NOMO-1 treated with dmso at 0.1 percent for 144 hours (cell line): ENCODE results near the gene LYVE1.
A peak's percentile ranks its signal among the peaks of the same experiment; 100 is the strongest.
"Not testable (repeated sequence)": the region's sequence is repeated elsewhere in the genome, so short reads cannot be mapped to it uniquely, and the experiment has no call there.

Experiments used
- DNase-seq: peaks from one replicate; lab custom pipeline; 2025; ENCODE audit not compliant: unreplicated experiment; lab: John Stamatoyannopoulos, UW

The LYVE1 gene

DNA sequence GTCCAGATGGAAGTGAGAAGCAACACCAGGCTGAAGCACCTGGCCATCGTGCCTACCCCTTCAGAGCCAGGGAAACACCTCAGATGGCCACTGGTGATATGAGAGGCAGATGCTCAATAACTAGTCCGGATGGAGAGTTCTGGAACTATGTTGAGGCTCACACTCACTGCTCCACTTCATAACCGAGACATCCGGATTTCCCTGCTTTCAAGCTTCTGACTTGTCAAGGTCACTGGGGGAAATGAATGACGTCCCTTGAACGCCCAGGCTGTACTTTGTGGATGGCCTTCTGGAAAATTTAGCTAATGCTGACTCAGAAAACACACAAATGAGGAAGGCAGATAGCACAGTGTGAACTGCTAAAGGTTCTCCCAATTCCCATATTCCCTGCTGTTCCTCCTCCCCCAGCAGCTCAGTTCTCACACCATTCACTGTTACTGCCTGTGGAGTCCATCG, at the start of gene LYVE1:
Gene LYVE1, minus strand, starts transcription at position 180 of the 456 bp plus-strand sequence. Its CDS starts 133 bp downstream, at position 47.
- DNase-seq: no peak

DNA sequence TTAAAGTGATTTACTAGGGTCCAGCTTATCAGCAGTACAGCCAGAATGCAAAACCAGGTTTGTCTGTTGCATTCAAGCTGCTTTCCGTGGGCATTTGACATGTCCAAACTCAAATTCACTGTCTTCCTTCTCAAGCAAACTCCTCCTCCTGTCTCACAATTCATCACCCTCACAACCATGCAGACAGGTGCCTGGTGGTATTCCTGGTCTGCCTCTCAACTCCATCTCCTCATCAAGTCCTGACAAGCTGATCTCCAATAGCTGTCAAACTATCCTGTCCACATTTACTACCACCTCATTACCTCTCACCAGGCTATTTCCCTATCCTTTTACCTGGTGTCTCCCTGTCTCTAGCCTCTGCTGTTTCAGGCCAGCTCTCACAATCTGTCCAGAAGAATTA, 49.1 kb upstream of the LYVE1 start:
- no peak for DNase-seq

- peak; percentile 70 for DNase-seq
Observed at GRCh38 chr11:10611979-10612862, 43.8 kb upstream of the LYVE1 start.

DNA sequence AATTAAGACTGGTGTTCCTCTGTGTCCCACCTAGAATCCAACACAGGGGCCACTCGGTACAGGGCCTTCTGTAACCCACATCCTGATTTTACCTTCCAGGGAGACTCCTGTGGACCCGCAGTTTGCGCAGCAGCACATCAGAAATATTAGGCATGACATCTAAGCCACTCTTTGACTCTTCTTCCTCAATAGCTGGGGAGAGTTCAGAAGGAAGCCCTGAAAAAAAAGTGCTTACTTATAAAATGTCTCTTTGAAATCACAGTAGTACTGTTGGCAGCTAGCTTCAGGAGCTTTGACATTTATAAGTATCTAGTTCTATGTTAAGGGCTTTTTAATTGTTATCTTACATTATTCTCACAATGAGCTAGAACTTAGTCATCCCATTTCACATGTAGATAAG, 41.2 kb upstream of the LYVE1 start:
- no peak for DNase-seq

DNA sequence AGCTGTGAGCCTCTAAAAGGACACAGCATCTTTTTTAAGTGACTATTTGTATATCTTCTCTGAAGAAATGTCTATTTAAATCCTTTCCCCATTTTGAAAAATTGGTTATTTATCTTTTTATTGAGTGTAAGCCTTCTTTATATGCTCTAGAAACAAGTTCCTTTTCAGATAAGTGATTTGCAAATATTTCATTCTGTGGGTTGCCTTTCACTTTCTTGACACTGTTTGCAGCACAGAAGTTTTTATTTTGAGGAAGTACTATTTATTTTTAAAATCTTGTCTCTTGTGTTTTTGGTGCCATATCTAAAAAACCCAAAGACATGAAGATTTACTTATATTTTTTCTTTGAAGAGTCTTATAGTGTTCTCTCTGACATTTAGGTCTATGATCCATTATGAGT, 40.1 kb upstream of the LYVE1 start:
- no peak for DNase-seq

DNA sequence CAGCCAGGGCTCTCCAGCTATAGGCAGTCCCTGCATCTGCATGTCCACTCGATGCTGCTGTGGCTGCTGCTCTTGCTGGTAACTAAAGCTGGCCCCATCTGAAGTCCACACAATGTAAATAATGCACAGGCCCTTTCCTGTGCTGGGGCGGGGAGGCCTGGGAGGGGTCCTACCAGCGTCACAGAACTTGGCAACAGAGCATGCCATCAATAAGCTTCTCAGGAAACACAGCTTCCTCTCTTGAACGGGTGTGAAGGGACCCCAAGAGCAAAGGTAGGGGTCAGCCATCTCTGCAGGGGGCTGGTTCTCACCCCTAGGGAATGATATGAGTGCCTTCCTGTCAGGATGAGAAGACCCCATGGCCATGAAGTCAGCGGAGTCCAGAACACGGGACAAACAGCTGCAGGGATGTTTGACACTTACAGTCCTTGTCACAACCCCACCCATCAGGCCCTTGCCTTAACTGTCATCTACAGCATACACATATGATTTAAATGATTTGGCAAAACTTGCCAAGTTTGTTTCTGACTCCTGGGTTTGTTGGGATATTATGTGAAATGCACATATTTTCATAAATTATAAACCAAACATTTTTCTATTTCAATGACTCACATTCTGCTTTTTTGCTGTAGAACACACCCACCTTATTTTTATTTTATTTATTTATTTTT, 39.1 kb upstream of the LYVE1 start:
- no peak for DNase-seq

GRCh38 chr11:10606536-10607208, 38.2 kb upstream of the LYVE1 start:
- peak; percentile 75 for DNase-seq

DNA sequence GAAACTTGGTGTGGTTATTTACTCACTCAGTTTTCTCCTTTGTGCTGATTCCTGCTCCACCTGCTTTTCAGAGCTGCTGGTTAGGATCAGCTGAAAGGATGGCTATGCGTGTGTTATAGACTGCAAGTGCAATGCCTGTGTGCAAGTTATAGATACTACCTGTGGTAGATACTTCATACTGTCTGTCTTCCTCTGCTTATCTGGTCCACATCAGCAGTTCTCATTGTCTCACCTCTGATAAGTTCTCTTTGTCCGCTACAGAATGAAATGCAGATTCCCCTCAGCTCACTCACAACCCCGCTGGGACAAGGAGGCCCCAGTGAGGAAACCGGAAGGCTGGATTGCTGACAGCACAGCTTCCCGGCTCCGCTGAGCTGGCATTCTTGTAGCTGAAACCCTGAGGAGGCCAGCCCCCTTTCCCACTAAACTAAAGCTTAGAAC, 37.5 kb upstream of the LYVE1 start:
- no peak for DNase-seq

DNA sequence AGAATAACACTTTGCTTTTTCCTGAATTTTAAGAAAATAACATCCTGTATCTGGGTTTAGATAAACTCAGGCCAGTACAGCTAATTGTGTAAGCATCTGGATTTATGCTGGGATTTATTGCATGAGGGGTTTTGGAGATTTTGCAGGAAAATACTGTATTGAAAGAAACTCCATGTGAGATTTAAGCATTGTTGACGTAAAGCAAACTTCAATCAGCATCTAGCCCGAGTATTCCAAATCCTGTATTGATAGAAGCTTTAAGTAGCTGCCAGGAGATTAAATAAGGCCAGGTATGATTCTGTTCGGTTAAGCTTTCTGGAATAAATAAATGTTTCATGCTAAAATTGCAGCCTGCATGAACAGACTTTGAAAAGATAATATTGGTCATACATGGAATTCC, 36.3 kb upstream of the LYVE1 start:
- no peak for DNase-seq

- DNase-seq: no peak
Observed at GRCh38 chr11:10604340-10604748, 35.9 kb upstream of the LYVE1 start.

GRCh38 chr11:10603721-10604297, 35.3 kb upstream of the LYVE1 start:
- DNase-seq: no peak

DNA sequence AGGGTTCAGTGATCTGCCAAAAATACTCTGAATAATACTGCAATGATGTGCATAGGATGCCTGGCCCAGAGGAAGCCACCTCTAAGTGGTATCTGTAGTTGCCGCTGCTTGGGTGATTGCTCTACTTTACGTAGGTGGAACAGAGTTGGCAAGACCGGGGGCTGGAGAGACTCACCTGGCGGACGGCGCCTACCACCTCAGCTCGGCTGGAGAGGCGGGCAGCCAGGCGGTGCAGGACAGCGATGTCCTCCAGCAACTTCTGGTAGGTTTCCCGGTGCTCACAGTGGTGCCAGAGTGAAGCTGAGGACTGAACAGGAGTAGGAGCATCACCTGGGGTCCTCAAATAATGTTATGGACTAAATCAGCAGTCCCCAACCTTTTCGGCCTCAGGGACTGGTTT, 34.5 kb upstream of the LYVE1 start:
- DNase-seq: no peak

DNA sequence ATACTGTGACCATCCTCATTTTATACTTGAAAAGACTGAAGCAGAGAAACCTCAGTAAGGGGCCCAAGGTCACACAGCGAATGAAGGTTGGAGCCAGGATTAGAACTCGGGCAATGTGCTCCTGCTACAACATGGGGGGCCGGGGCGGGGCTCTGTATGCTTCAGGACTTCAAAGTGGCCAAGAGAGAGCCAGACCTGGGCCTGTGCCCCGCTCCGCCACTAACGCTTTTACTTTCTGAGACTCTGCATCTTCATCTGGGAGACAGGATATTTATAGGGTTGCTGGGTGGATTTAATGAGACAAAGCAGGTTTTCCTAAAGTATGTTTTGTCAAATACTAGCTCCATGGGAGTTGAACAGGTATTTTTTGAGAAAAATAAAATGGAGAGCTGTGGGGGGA, 33.9 kb upstream of the LYVE1 start:
- no peak for DNase-seq

- DNase-seq: no peak
Observed at GRCh38 chr11:10601837-10602236, 33.4 kb upstream of the LYVE1 start.

DNA sequence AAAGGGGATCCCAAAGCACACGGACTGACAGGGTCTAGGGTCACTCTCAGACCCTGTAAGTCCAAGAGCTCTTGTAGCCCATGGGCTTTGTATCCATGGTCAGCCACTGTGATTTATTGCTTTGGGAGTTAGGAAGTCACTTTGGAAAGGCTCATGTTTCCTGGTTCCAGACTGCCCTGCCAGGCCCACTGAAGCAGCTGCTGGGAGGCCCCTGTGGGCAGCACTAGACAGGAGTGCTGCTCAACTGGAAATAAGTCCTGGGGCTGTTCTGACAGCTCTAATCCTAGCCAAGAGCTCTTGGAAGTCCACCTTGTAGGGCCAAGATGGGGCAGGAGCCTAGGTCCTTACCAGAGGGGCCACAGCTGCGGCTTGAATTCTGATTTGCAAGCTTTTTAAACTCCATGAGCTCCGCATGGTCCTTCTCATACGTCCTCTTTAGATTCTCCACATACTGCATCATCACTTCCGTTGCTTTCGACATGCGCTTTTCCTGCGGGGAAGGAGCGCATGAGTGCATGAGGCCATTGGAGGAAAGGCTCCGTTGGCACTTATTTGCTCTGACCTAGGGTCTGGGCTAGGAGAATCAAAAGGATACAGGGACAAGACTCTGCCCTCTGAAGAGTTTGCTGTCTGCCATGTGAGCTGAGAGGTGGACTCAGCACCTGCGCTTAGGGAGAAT, 32.2 kb upstream of the LYVE1 start:
- no peak for DNase-seq

DNA sequence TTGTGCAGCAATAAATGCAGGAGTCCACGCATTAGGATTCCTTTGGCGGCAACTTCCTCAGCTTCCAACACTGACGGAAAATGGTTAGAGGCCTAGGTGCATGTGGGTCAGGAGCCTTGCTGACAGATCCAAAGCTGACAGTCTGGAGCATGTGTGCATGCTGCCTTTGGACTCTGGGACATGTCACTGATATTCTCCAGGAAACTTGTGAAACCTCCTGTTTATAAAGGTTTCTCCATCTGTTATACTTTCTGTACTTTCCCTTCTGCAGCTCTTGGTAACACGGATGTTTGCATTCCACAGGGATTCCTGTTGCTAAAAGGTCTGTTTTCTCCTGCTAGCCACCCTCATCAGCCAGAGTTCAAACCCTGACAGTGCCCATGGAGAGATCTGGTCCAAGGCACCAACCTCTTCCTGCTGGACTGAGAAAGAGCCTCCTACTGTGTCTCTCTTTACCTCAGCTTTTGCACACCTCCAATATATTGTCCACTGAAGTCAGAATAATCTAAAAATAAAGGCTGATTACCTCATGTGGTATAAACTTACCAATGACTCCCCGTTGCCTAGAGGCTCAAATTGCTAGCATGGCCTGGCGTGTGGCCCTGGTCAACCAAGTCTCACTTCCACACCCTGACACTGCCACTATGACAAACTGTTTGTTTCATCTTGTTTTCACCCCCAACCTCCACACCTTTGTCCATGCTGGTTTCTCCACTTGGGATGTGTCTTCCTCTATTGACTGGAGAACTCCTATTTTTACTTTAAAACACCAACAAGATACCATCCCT, 31.1 kb upstream of the LYVE1 start:
- DNase-seq: no peak

- no peak for DNase-seq
Observed at GRCh38 chr11:10598816-10599215, 30.4 kb upstream of the LYVE1 start.

GRCh38 chr11:10597877-10598351, 29.4 kb upstream of the LYVE1 start:
- no peak for DNase-seq

DNA sequence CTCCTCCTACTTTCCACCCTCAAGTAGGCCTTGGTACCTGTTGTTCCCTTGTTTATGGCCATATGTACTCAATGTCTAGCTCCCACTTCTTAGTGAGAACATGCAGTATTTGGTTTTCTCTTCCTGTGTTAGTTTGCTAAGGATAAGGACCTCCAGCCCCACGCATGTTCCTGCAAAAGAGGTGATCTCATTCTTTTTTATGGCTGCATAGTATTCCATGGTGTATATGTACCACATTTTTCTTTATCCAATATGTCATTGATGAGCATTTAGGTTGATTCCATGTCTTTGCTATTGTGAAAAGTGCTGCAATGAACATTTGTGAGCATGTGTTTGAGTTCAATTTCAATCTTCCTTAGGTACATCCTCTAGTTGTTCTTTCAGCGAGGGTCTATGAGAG, 27.4 kb upstream of the LYVE1 start:
- not testable (repeated sequence) for DNase-seq

- DNase-seq: no peak
Observed at GRCh38 chr11:10594407-10594806, 25.9 kb upstream of the LYVE1 start.
